Adipocyte (in vitro differentiated cells): ENCODE results near the gene RPS6KA2.

ENCODE experiments used
- DNase-seq: peaks from one replicate; pipeline ENCODE4 v3.0.0-alpha.2; 2015; ENCODE audit warnings: low read depth
- H3K27me3 ChIP-seq: replicated peaks from 2 replicates; pipeline ENCODE4 v1.7.0; 2013; ENCODE audit warnings: mild to moderate bottlenecking, low read length, moderate library complexity; ENCODE audit not compliant: control insufficient read depth, insufficient read depth
- H3K36me3 ChIP-seq: 2 replicates; pipeline ENCODE4 v1.7.0; 2013; ENCODE audit warnings: low read length, mild to moderate bottlenecking, moderate library complexity; ENCODE audit not compliant: control insufficient read depth, insufficient read depth, severe bottlenecking
- H3K4me1 ChIP-seq: 2 replicates; pipeline ENCODE4 v1.7.0; 2013; ENCODE audit warnings: mild to moderate bottlenecking, low read length, moderate library complexity; ENCODE audit not compliant: control insufficient read depth, insufficient read depth
- H3K4me3 ChIP-seq: 2 replicates; pipeline ENCODE4 v1.7.0; 2013; ENCODE audit warnings: mild to moderate bottlenecking, low read length, moderate library complexity
- H3K9ac ChIP-seq: 2 replicates; pipeline ENCODE4 v1.7.0; 2013; ENCODE audit warnings: mild to moderate bottlenecking, low read length, moderate library complexity
- H3K9me3 ChIP-seq: 2 replicates; pipeline ENCODE4 v1.7.0; 2013; ENCODE audit warnings: mild to moderate bottlenecking, low read length, moderate library complexity; ENCODE audit not compliant: control insufficient read depth

RPS6KA2 gene

GRCh38 chr6:166655251-166655650 is 28.2 kb upstream of the RPS6KA2 start:
- H3K4me1 ChIP-seq: no peaks in the 10 kb centered on the region
- no peak overlapping the region for H3K4me3 ChIP-seq
- no peaks in the 10 kb centered on the region for H3K36me3 ChIP-seq
- no peaks in the 10 kb centered on the region for H3K9me3 ChIP-seq
- DNase-seq: no peak
- H3K27me3 ChIP-seq: peaks cover 65% of the 10 kb centered on the region
- H3K9ac ChIP-seq: no peak overlapping the region

GRCh38 chr6:166654573-166654972 is 27.5 kb upstream of the RPS6KA2 start:
- H3K9ac ChIP-seq: no peak overlapping the region
- no peaks in the 10 kb centered on the region for H3K9me3 ChIP-seq
- H3K4me3 ChIP-seq: no peak overlapping the region
- H3K27me3 ChIP-seq: peaks cover 65% of the 10 kb centered on the region
- no peaks in the 10 kb centered on the region for H3K36me3 ChIP-seq
- no peaks in the 10 kb centered on the region for H3K4me1 ChIP-seq
- no peak for DNase-seq

GRCh38 chr6:166653639-166653941 is 26.5 kb upstream of the RPS6KA2 start:
- H3K27me3 ChIP-seq: peaks cover 67% of the 10 kb centered on the region
- H3K9ac ChIP-seq: no peak overlapping the region
- no peaks in the 10 kb centered on the region for H3K9me3 ChIP-seq
- no peaks in the 10 kb centered on the region for H3K36me3 ChIP-seq
- no peak overlapping the region for H3K4me3 ChIP-seq
- no peak for DNase-seq
- H3K4me1 ChIP-seq: no peaks in the 10 kb centered on the region

- DNase-seq: no peak
- Histone ChIP-seq H3K27me3 (peaks cover 53% of the 10 kb centered on the region), H3K9ac (no peak overlapping the region), H3K4me1 (no peaks in the 10 kb centered on the region), H3K9me3 (no peaks in the 10 kb centered on the region), H3K4me3 (no peak overlapping the region), H3K36me3 (no peaks in the 10 kb centered on the region)
Observed at GRCh38 chr6:166650824-166651807, 24.1 kb upstream of the RPS6KA2 start.

- Histone ChIP-seq H3K4me1 (no peaks in the 10 kb centered on the region), H3K4me3 (no peak overlapping the region), H3K9ac (no peak overlapping the region), H3K9me3 (no peaks in the 10 kb centered on the region), H3K27me3 (peaks cover 42% of the 10 kb centered on the region), H3K36me3 (no peaks in the 10 kb centered on the region)
- DNase-seq: no peak
Observed at GRCh38 chr6:166650047-166650446, 23.0 kb upstream of the RPS6KA2 start.

GRCh38 chr6:166648846-166649245 is 21.8 kb upstream of the RPS6KA2 start:
- no peak for DNase-seq
- Histone ChIP-seq H3K36me3 (no peaks in the 10 kb centered on the region), H3K4me3 (no peak overlapping the region), H3K9ac (no peak overlapping the region), H3K9me3 (peaks cover 5% of the 10 kb centered on the region), H3K27me3 (peaks cover 30% of the 10 kb centered on the region), H3K4me1 (no peaks in the 10 kb centered on the region)

GRCh38 chr6:166647896-166648295 is 20.8 kb upstream of the RPS6KA2 start:
- DNase-seq: no peak
- H3K36me3 ChIP-seq: no peaks in the 10 kb centered on the region
- H3K9me3 ChIP-seq: peaks cover 9% of the 10 kb centered on the region
- no peak overlapping the region for H3K9ac ChIP-seq
- H3K4me1 ChIP-seq: no peaks in the 10 kb centered on the region
- H3K4me3 ChIP-seq: no peak overlapping the region
- peaks cover 27% of the 10 kb centered on the region for H3K27me3 ChIP-seq

GRCh38 chr6:166646716-166647115 is 19.7 kb upstream of the RPS6KA2 start:
- peaks cover 9% of the 10 kb centered on the region for H3K9me3 ChIP-seq
- H3K4me3 ChIP-seq: no peak overlapping the region
- H3K27me3 ChIP-seq: peaks cover 20% of the 10 kb centered on the region
- H3K4me1 ChIP-seq: no peaks in the 10 kb centered on the region
- H3K9ac ChIP-seq: no peak overlapping the region
- H3K36me3 ChIP-seq: no peaks in the 10 kb centered on the region
- DNase-seq: no peak

GRCh38 chr6:166645896-166646295 is 18.8 kb upstream of the RPS6KA2 start:
- no peak overlapping the region for H3K4me3 ChIP-seq
- no peaks in the 10 kb centered on the region for H3K36me3 ChIP-seq
- no peaks in the 10 kb centered on the region for H3K4me1 ChIP-seq
- peaks cover 9% of the 10 kb centered on the region for H3K9me3 ChIP-seq
- peaks cover 15% of the 10 kb centered on the region for H3K27me3 ChIP-seq
- DNase-seq: no peak
- no peak overlapping the region for H3K9ac ChIP-seq

- Histone ChIP-seq H3K9ac (no peak overlapping the region), H3K9me3 (peaks cover 9% of the 10 kb centered on the region), H3K36me3 (no peaks in the 10 kb centered on the region), H3K4me3 (no peak overlapping the region), H3K4me1 (no peaks in the 10 kb centered on the region), H3K27me3 (peaks cover 19% of the 10 kb centered on the region)
- no peak for DNase-seq
Observed at GRCh38 chr6:166644681-166645080, 17.6 kb upstream of the RPS6KA2 start.

GRCh38 chr6:166643891-166644590 is 17.0 kb upstream of the RPS6KA2 start:
- H3K9ac ChIP-seq: no peak overlapping the region
- peaks cover 17% of the 10 kb centered on the region for H3K27me3 ChIP-seq
- no peaks in the 10 kb centered on the region for H3K36me3 ChIP-seq
- H3K4me3 ChIP-seq: no peak overlapping the region
- no peak for DNase-seq
- no peaks in the 10 kb centered on the region for H3K4me1 ChIP-seq
- H3K9me3 ChIP-seq: peaks cover 9% of the 10 kb centered on the region
